Measurements from ENCODE around the gene CTCFL.

- TF ChIP-seq CTCF (IDR thresholded peaks at IDR 0.05) (no peak), POLR2A (IDR thresholded peaks at IDR 0.05) (no peak)
These were observed 69.6 kb downstream of the CTCFL start for GRCh38 chr20:57455386-57455785.
